Testis (tissue), 5 donors: ENCODE results near the gene SETD7. TPM values are rescaled to one million over a fixed set of nuclear protein-coding genes. Genes with fewer than 3 reads are reported as not detected.

Experiments used
- DNase-seq: peaks from one replicate; pipeline ENCODE4 v3.0.0-alpha.2; 2019
- H3K27ac ChIP-seq, 2 donors: fragments of 200-600 bp; sonication (generic); one replicate each; pipeline ENCODE4 v1.5.1; 2019
- H3K27me3 ChIP-seq: fragments of 200-600 bp; sonication (generic); one replicate; pipeline ENCODE4 v1.5.1; 2019
- H3K36me3 ChIP-seq: fragments of 200-600 bp; sonication (generic); one replicate; pipeline ENCODE4 v1.5.1; 2017; ENCODE audit warnings: low read depth; ENCODE audit errors: missing control alignments
- H3K4me1 ChIP-seq: fragments of 200-600 bp; sonication (generic); one replicate; pipeline ENCODE4 v1.5.1; 2019
- H3K4me3 ChIP-seq, 2 donors: fragments of 200-600 bp; sonication (generic); one replicate each; pipeline ENCODE4 v1.5.1; 2017 to 2019
- H3K9me3 ChIP-seq: fragments of 200-600 bp; sonication (generic); one replicate; pipeline ENCODE4 v1.5.1; 2017
- POLR2A ChIP-seq: fragments of 450-650 bp; IDR thresholded peaks from one replicate; pipeline ENCODE4 v1.6.1; 2017; ENCODE audit warnings: antibody characterized with exemption, mild to moderate bottlenecking, moderate library complexity
- WGBS, 2 donors: methylation state at CpG; one replicate each; pipeline ENCODE4 v1.1.5; 2018; 5-methylcytosine and 5-hydroxymethylcytosine counted together
- intact Hi-C: fragments of 100-400 bp; cut with DNase I; formaldehyde crosslinking; loops from one replicate; pipeline ENCODE4 v1.15.1; 2023; ENCODE audit warnings: low total_unique reads
- long read RNA-seq, 2 donors: transcript quantifications; one replicate each; lab custom pipeline, GENCODE V29; 2026
- polyA plus RNA-seq: library from polyadenylated mRNA; stranded (reverse); fragments of 350-450 nt; fragmentation: Illumina TruSeq; extraction: RNeasy Lipid Tissue Mini Kit (QIAGEN cat#74804); gene quantifications from one replicate; pipeline ENCODE4 v1.2.3, GENCODE V29; 2014; ENCODE audit warnings: low read depth, low replicate concordance; ENCODE audit not compliant: insufficient read depth
- total RNA-seq, 2 donors: library from RNA; depleted of rRNA; stranded (reverse); fragments of >200 nt; gene quantifications; one replicate each; pipeline ENCODE4 v1.2.3, GENCODE V29; 2016
- TF ChIP-seq, protein P1 (sequence below), 3 experiments: fragments of 450-650 bp in 2 of 3; fragments of 200-600 bp in 1 of 3; sonication (generic) in 1 of 3; IDR thresholded peaks; one replicate each; pipeline ENCODE4 v1.5.1; 2016 to 2019; ENCODE audit warnings: antibody characterized with exemption in 3 of 3, mild to moderate bottlenecking in 2 of 3, moderate library complexity in 1 of 3

The SETD7 gene
- total RNA-seq (10 to 100 TPM; 65.7 to 66.5 TPM), polyA plus RNA-seq (39.1 TPM)
- long read RNA-seq, donor 1, full-length matches to known transcripts: 3 of 3 reads
- long read RNA-seq, donor 1, partial matches to known transcripts: 0 of 3 reads
- long read RNA-seq, donor 1, other reads (novel, unspliced or antisense): 0 of 3 reads
- long read RNA-seq, donor 2, full-length matches to known transcripts: 3 of 3 reads
- long read RNA-seq, donor 2, partial matches to known transcripts: 0 of 3 reads
- long read RNA-seq, donor 2, other reads (novel, unspliced or antisense): 0 of 3 reads

DNA sequence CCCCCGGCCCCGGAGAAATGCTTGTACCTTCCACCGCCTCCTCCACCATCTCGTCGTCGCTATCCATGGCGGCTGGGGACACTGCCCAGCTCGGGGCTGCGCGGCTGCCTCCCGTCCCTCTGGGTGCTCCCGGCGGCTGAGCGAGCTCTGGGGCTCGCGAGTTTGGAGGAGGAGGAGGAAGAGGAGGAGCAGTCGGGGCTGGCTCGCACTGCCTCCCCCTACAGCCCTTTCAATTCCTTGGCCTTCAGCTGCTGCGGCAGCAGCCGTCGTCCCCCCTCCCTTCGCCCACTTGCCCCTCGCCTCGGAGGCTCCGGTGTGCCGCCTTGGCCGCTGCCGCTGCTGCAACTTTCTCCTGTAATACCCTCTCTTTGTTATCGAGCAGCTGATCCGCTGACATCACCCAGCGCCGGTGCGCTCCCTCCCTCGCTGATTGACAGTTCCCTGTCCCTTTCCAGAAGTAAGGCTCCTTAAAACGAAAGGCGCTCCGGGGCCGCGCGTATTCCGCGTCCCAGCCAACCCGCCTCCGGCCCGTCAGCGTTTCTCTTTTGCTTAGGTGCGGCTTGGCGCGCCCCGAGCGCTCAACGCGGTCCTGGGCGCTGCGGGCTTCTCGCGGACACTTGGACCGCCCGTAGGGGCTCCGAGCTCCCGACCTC lies at the start of gene SETD7:
Gene SETD7 (minus strand): TSS at position 149 of the 653 bp plus-strand sequence. CDS start 82 bp downstream, at position 67.
- 0 to 1% methylated on average over 40 to 59 of the region's 61 CpGs for WGBS, 2 donors

DNA sequence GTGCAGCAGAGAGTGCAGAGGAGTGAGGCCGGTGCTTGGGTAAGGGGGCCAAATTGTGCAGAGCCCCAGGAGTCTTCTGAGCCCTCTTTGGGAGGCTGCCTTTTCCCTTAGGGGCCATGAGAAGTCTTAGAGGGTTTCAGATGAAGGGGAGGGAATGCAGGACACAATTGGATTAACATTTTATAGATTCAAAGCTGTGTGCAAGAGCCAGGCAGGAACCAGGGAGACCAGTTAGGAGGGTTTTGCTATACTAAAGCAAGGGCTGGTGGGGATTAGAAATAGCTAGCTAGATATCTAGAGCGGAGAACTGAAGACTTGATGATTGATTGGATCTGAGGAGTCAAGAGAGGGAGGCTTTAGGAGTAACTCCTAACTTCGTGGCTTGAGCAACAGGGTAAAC lies 49.5 kb upstream of the SETD7 start:
- Histone ChIP-seq H3K4me1 (peaks cover 14% of the 10 kb centered on the region), H3K4me3 (no peak overlapping the region), H3K36me3 (no peaks in the 10 kb centered on the region), H3K27ac (peak overlapping the region in 1 of 2 donors; percentile 57), H3K9me3 (no peaks in the 10 kb centered on the region), H3K27me3 (no peaks in the 10 kb centered on the region)
- DNase-seq: no peak
- WGBS, 2 donors: 78 to 80% methylated on average over 3 of the region's 3 CpGs
- intact Hi-C loops: no loop called here
- TF ChIP-seq POLR2A: no peak
- TF ChIP-seq, protein P1, sequence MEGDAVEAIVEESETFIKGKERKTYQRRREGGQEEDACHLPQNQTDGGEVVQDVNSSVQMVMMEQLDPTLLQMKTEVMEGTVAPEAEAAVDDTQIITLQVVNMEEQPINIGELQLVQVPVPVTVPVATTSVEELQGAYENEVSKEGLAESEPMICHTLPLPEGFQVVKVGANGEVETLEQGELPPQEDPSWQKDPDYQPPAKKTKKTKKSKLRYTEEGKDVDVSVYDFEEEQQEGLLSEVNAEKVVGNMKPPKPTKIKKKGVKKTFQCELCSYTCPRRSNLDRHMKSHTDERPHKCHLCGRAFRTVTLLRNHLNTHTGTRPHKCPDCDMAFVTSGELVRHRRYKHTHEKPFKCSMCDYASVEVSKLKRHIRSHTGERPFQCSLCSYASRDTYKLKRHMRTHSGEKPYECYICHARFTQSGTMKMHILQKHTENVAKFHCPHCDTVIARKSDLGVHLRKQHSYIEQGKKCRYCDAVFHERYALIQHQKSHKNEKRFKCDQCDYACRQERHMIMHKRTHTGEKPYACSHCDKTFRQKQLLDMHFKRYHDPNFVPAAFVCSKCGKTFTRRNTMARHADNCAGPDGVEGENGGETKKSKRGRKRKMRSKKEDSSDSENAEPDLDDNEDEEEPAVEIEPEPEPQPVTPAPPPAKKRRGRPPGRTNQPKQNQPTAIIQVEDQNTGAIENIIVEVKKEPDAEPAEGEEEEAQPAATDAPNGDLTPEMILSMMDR (IDR thresholded peaks at IDR 0.05): no peak

More for the DNA sequence above, at the start of gene SETD7:
- peak within 1 kb of the TSS; percentile 84 to 87 for H3K4me3 ChIP-seq
- H3K9me3 ChIP-seq: no peaks in the 10 kb centered on the region
- no peaks in the 10 kb centered on the region for H3K36me3 ChIP-seq
- peak within 1 kb of the TSS; percentile 98 for H3K27ac ChIP-seq
- intact Hi-C loops: no loop called here
- TF ChIP-seq, protein P1 (IDR thresholded peaks at IDR 0.05): no peak
- no peak for TF ChIP-seq POLR2A
- H3K27me3 ChIP-seq: no peaks in the 10 kb centered on the region
- DNase-seq: peak; percentile 84
- peaks cover 39% of the 10 kb centered on the region for H3K4me1 ChIP-seq

DNA sequence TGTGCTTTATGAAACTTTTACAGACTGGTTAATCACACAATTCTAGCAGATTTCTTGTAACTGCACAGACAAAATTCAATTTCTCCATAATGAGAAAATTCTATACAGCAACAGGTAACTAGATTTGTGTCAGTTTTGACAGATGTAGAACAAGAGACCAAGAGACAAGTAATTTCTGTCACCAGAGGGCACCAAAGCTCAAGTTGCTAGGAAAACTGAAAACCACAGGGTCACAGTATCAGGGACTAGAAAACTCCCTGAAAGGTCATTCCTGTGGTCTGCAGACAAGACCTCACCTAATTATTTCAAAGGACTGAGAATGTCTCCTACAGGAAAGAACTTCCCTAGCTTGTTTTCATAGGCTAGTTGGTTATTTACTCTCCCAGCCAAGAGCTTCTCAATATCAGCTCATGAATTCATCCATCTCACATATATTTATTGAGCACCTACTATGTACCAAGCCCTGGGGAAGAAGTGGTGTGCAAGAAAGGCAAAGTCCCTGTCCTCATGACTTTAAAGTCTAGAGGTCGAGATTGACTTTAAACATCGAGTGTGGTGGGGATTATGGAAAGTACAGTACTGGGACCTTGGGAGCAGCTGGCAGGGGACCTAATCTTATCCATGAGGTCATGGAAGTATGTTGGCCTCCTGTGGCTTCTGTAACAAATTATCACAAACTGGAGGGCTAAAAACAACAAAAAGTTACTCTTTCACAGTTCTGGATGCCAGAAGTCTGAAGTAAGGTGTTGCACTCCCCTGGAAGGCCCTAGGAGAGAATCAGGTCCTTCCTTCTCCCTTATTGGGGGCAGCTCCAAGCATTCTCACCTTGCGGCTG lies 47.8 kb upstream of the SETD7 start:
- peak; percentile 73 for DNase-seq
- intact Hi-C loops: no loop called here
- no peaks in the 10 kb centered on the region for H3K27me3 ChIP-seq
- H3K9me3 ChIP-seq: no peaks in the 10 kb centered on the region
- H3K4me1 ChIP-seq: peaks cover 14% of the 10 kb centered on the region
- WGBS, 2 donors: 42 to 64% methylated on average over 3 of the region's 3 CpGs
- H3K4me3 ChIP-seq: no peak overlapping the region
- TF ChIP-seq, protein P1 (IDR thresholded peaks at IDR 0.05): peak; percentile 50 to 64 (median 59)
- no peak for TF ChIP-seq POLR2A
- H3K36me3 ChIP-seq: no peaks in the 10 kb centered on the region
- no peak overlapping the region for H3K27ac ChIP-seq

- intact Hi-C loops: no loop called here
- Histone ChIP-seq H3K4me3 (no peak overlapping the region), H3K27ac (no peak overlapping the region), H3K27me3 (no peaks in the 10 kb centered on the region), H3K36me3 (no peaks in the 10 kb centered on the region), H3K4me1 (peaks cover 14% of the 10 kb centered on the region), H3K9me3 (no peaks in the 10 kb centered on the region)
- DNase-seq: no peak
- TF ChIP-seq, protein P1 (IDR thresholded peaks at IDR 0.05): no peak
- TF ChIP-seq POLR2A: no peak
- 61 to 75% methylated on average over 6 of the region's 6 CpGs for WGBS, 2 donors
Measured at GRCh38 chr4:139602776-139603360, 46.8 kb upstream of the SETD7 start.
